HuH-7 (cell line): ENCODE measurements around the gene MRM3.
"Not testable (repeated sequence)": the region's sequence is repeated elsewhere in the genome, so short reads cannot be mapped to it uniquely, and the experiment has no call there.

Source experiments
- DNase-seq: peaks from one replicate; pipeline ENCODE4 v3.0.0; 2011; ENCODE audit warnings: low spot score

Gene MRM3

GRCh38 chr17:826778-827177, 44.6 kb downstream of the MRM3 start:
- no peak for DNase-seq

- no peak for DNase-seq
These were observed 46.6 kb downstream of the MRM3 start for GRCh38 chr17:828761-829160.

- DNase-seq = not testable (repeated sequence)
These were observed 47.5 kb downstream of the MRM3 start for GRCh38 chr17:829614-830013.

GRCh38 chr17:830381-830780, 48.2 kb downstream of the MRM3 start:
- no peak for DNase-seq

- no peak for DNase-seq
These were observed 48.8 kb downstream of the MRM3 start for GRCh38 chr17:830950-831349.

GRCh38 chr17:834136-834535, 52.0 kb downstream of the MRM3 start:
- no peak for DNase-seq

DNA sequence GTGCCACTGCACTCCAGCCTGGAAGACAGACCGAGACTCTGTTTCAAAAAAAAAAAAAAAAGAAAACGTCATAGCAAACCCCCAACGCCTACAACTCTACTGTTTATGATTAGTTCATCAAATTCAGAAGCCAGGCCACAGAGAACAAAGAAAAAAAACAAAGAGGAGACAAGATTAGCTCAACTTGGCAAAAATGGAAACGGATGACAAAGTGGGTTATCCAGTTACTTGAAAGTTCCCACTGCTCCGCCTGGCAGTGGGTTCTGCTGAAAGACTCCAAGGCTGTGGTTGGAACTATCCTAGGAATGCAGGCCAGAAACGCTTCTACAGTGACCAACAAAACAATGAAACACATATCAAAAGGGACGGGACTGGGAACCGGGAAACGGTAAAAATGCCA, 53.1 kb downstream of the MRM3 start:
- DNase-seq = no peak

GRCh38 chr17:835721-836120, 53.6 kb downstream of the MRM3 start:
- not testable (repeated sequence) for DNase-seq

DNA sequence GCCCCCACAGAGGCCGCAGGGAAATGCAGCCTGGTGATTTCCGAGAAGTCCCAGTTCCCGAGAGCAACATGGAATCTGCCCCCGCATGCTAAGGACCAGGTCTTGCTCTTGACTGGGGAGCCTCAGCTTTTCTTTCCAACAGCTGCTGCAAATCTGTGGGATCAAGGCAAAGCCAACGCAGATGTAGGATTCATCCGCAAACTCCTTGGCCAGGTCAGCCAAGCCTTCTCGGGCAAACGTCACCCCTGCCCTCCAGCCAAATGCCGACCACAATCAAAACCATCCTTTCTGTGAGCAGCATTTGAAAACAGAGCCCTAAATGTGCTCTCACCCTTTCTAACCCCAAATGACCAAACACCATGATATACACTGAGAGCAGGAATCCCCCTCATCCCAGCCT, 54.0 kb downstream of the MRM3 start:
- no peak for DNase-seq

DNA sequence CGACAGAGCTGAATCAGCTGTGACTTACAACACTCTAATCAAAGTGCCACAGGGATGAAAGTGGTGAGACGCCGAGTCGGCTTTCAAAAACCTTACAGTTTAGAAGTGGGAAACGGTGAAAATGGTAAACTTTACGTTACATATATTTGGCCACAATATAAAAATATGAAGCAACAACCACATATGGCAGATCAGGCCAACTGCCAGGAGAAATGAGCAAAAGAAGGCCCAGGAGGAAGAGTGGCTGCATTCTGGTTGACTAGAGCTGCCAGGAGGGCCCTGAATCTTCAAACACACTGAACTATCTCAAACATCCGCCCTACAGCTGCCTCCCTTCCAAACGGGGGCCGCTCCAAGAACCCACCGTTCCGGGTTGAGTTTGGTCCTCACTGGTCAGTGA, 56.3 kb downstream of the MRM3 start:
- no peak for DNase-seq

DNA sequence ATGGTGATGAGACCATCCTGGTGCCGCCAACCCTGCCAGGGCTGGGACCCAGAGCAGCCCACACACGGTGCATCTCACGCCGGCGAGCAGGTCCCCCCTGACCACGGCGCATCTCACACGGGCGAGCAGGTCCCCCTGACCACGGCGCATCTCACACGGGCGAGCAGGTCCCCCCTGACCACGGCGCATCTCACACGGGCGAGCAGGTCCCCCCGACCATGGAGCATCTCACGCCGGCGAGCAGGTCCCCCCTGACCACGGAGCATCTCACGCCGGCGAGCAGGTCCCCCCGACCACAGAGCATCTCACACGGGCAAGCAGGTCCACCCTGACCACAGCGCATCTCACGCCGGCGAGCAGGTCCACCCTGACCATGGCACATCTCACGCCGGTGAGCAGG, 59.2 kb downstream of the MRM3 start:
- no peak for DNase-seq
